Small intestine (tissue), 7 donors: ENCODE results near the gene TOR2A. TPM values are rescaled to one million over a fixed set of nuclear protein-coding genes. Genes with fewer than 3 reads are reported as not detected.

Experiments used
- DNase-seq, 2 donors: peaks; one replicate each; pipeline versions ENCODE4 v3.0.0 to v3.0.0-alpha.2; 2013
- FAIRE-seq: peaks from 2 replicates; lab custom pipeline; 2012; peaks lifted over from hg19 to GRCh38; lab: Jason Lieb, UNC
- H3K27ac ChIP-seq, 3 donors: one replicate each; pipeline ENCODE4 v1.5.1; 2013; ENCODE audit warnings: low read length in 2 of 3, mild to moderate bottlenecking in 2 of 3, control low read depth in 1 of 3, inconsistent platforms in 1 of 3, low read depth in 1 of 3, moderate library complexity in 1 of 3
- H3K27me3 ChIP-seq, 3 donors: one replicate each; pipeline ENCODE4 v1.6.1; 2013; ENCODE audit warnings: low read length in 3 of 3, inconsistent platforms in 1 of 3; ENCODE audit not compliant: control insufficient read depth in 3 of 3, insufficient read depth in 3 of 3
- H3K36me3 ChIP-seq, 3 donors: one replicate each; pipeline ENCODE4 v1.6.1; 2013; ENCODE audit warnings: low read length in 3 of 3, inconsistent platforms in 1 of 3, low read depth in 1 of 3, mild to moderate bottlenecking in 1 of 3, moderate library complexity in 1 of 3; ENCODE audit not compliant: control insufficient read depth in 3 of 3, insufficient read depth in 2 of 3
- H3K4me1 ChIP-seq, 3 donors: one replicate each; pipeline ENCODE4 v1.6.1; 2013; ENCODE audit warnings: low read length in 2 of 3, inconsistent platforms in 1 of 3, low read depth in 1 of 3, mild to moderate bottlenecking in 1 of 3, moderate library complexity in 1 of 3; ENCODE audit not compliant: control insufficient read depth in 3 of 3, insufficient read depth in 2 of 3
- H3K4me3 ChIP-seq, 3 donors: one replicate each; pipeline ENCODE4 v1.5.1; 2013; ENCODE audit warnings: low read length in 3 of 3, control low read depth in 1 of 3, inconsistent platforms in 1 of 3, low read depth in 1 of 3, mild to moderate bottlenecking in 1 of 3, moderate library complexity in 1 of 3
- H3K9me3 ChIP-seq, 2 donors: one replicate each; pipeline ENCODE4 v1.6.1; 2013; ENCODE audit warnings: low read depth in 1 of 2, low read length in 1 of 2; ENCODE audit not compliant: control insufficient read depth in 2 of 2, insufficient read depth in 1 of 2
- whole genome bisulfite sequencing, 3 donors: extraction: QIAGEN DNeasy Blood & Tissue Kit; methylation state at CpG; one replicate each; pipeline ENCODE4 v1.1.7; 2013; 5-methylcytosine and 5-hydroxymethylcytosine counted together
- polyA plus RNA-seq, 4 donors: library from polyadenylated mRNA; stranded (reverse) in 3 of 4; unstranded in 1 of 4; fragments of 200-250 nt in 3 of 4; fragments of 120-200 nt in 1 of 4; gene quantifications; one replicate each; pipeline versions ENCODE4 v1.2.1 to v1.2.3, GENCODE V29; 2013
- donor health status: healthy with polysubstance abuse.
- donor health status: control.
- donor health status: control.
- donor health status: Bipolar disorder and iron deficiency.
- donor health status: healthy.

TOR2A gene
- polyA plus RNA-seq, 4 donors = 13.2 to 24.0 (median 21.1) TPM

GRCh38 chr9:127733614-127734013 lies 1.5 kb downstream of the TOR2A start:
- Histone ChIP-seq H3K4me3 (no peak overlapping the region), H3K27ac (no peak overlapping the region), H3K36me3 (peaks cover 0 to 45% (median 0%) of the 10 kb centered on the region in 3 donors), H3K4me1 (peaks cover 0 to 10% (median 0%) of the 10 kb centered on the region in 3 donors), H3K9me3 (no peaks in the 10 kb centered on the region), H3K27me3 (no peaks in the 10 kb centered on the region)
- 79 to 87% (median 86%) methylated on average over 2 of the region's 2 CpGs for WGBS, 3 donors
- no peak for FAIRE-seq
- DNase-seq = no peak

- Histone ChIP-seq H3K36me3 (peaks cover 0 to 41% (median 0%) of the 10 kb centered on the region in 3 donors), H3K9me3 (no peaks in the 10 kb centered on the region), H3K27ac (no peak overlapping the region), H3K4me1 (peaks cover 0 to 10% (median 0%) of the 10 kb centered on the region in 3 donors), H3K4me3 (no peak overlapping the region), H3K27me3 (no peaks in the 10 kb centered on the region)
- FAIRE-seq = no peak
- WGBS, 3 donors = 95 to 96% (median 95%) methylated on average over 21 of the region's 21 CpGs
- DNase-seq = no peak
These were observed 2.6 kb downstream of the TOR2A start for GRCh38 chr9:127732444-127732843.

GRCh38 chr9:127731938-127732337 lies 3.2 kb downstream of the TOR2A start:
- Histone ChIP-seq H3K4me3 (no peak overlapping the region), H3K27me3 (no peaks in the 10 kb centered on the region), H3K36me3 (peaks cover 0 to 41% (median 0%) of the 10 kb centered on the region in 3 donors), H3K4me1 (peaks cover 0 to 10% (median 0%) of the 10 kb centered on the region in 3 donors), H3K27ac (no peak overlapping the region), H3K9me3 (no peaks in the 10 kb centered on the region)
- 81 to 88% (median 85%) methylated on average over 15 to 16 of the region's 16 CpGs for WGBS, 3 donors
- FAIRE-seq (no peak), DNase-seq (no peak)

GRCh38 chr9:127730799-127731410 lies 4.2 kb downstream of the TOR2A start:
- WGBS, 3 donors = 82 to 85% (median 84%) methylated on average over 8 to 9 of the region's 9 CpGs

GRCh38 chr9:127730262-127730661 lies 4.8 kb downstream of the TOR2A start:
- WGBS, 3 donors = 82 to 94% (median 88%) methylated on average over 6 to 9 of the region's 9 CpGs
- peaks cover 0 to 41% (median 0%) of the 10 kb centered on the region in 3 donors for H3K36me3 ChIP-seq
- H3K27ac ChIP-seq = no peak overlapping the region
- DNase-seq (no peak), FAIRE-seq (no peak)
- no peaks in the 10 kb centered on the region for H3K9me3 ChIP-seq
- H3K4me1 ChIP-seq = peaks cover 0 to 7% (median 0%) of the 10 kb centered on the region in 3 donors
- no peaks in the 10 kb centered on the region for H3K27me3 ChIP-seq
- no peak overlapping the region for H3K4me3 ChIP-seq

More at GRCh38 chr9:127730799-127731410, 4.2 kb downstream of the TOR2A start:
- DNase-seq = no peak
- H3K9me3 ChIP-seq = no peaks in the 10 kb centered on the region
- no peaks in the 10 kb centered on the region for H3K27me3 ChIP-seq
- H3K36me3 ChIP-seq = peaks cover 0 to 41% (median 0%) of the 10 kb centered on the region in 3 donors
- H3K4me1 ChIP-seq = peaks cover 0 to 10% (median 0%) of the 10 kb centered on the region in 3 donors
- H3K27ac ChIP-seq = no peak overlapping the region
- FAIRE-seq = no peak
- H3K4me3 ChIP-seq = no peak overlapping the region

DNA sequence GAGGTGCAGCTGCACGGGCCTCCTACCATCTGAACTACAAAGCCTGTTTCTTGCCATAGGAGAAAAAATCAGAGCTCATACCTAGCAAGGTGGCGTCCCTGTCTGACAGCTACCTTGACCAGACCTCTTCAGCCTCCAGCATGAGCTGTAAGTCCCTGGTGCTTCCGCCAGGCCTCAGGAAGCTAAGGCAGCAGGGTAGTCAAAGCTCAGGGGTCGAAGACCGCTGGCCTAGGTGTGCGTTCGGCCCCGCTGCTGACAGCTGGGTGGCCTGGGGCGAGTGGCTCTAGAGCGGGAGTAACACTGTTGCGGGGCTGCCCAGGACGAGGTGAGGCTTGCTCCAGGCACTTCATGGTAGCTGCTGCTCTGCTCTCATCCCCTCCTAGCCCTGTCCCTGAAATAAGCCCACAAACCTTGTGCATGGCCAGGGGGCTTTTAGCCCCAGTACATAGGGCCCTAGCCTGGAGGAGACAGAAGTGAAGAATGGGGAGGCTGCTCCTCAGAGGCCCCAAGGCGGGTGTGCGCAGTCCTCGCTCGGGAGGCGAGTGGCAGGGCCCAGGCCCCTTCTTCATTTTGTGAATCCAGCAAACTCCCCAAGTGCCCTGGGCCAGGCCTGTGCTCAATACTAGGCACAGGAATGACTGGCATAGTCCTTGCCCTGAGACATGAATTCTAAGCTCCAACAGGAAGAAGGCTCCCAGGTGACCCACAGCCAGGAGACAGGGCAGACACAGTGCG lies 5.4 kb downstream of the TOR2A start:
- Histone ChIP-seq H3K4me3 (no peak overlapping the region), H3K27ac (no peak overlapping the region), H3K9me3 (no peaks in the 10 kb centered on the region), H3K27me3 (no peaks in the 10 kb centered on the region), H3K36me3 (peaks cover 0 to 41% (median 0%) of the 10 kb centered on the region in 3 donors), H3K4me1 (peaks cover 0 to 7% (median 0%) of the 10 kb centered on the region in 3 donors)
- 88 to 89% (median 89%) methylated on average over 17 to 18 of the region's 18 CpGs for WGBS, 3 donors
- no peak for FAIRE-seq
- DNase-seq = no peak

- DNase-seq (no peak), FAIRE-seq (no peak)
- H3K9me3 ChIP-seq = no peaks in the 10 kb centered on the region
- H3K36me3 ChIP-seq = peaks cover 0 to 41% (median 0%) of the 10 kb centered on the region in 3 donors
- no peak overlapping the region for H3K27ac ChIP-seq
- no peak overlapping the region for H3K4me3 ChIP-seq
- peaks cover 0 to under 1% (median 0%) of the 10 kb centered on the region in 3 donors for H3K4me1 ChIP-seq
- no peaks in the 10 kb centered on the region for H3K27me3 ChIP-seq
- WGBS, 3 donors = 85 to 90% (median 86%) methylated on average over 8 of the region's 8 CpGs
These were observed 6.3 kb downstream of the TOR2A start for GRCh38 chr9:127728808-127729207.

DNA sequence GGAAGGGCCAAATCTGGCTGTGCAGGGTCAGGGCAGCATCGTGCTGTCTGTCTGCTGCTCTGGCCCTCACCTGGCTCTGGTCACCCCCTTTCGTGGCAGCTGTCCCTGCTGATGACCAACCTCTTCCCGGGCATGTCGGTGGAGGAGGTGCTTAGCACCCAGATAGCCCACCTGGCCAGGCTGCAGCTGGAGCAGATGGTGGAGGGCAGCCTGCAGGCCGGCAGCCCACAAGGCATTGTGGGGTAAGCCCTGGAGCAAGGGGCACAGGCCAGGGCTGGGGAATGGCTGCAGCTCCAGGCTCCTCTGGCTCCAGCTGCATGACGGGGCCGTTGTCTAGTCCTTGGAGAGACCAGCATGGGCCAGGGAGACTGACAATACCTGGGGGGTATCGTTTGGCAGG lies 8.2 kb downstream of the TOR2A start:
- peaks cover 0 to 22% (median 0%) of the 10 kb centered on the region in 3 donors for H3K36me3 ChIP-seq
- no peak overlapping the region for H3K27ac ChIP-seq
- FAIRE-seq (no peak), DNase-seq (no peak)
- no peaks in the 10 kb centered on the region for H3K4me1 ChIP-seq
- no peaks in the 10 kb centered on the region for H3K9me3 ChIP-seq
- 75 to 82% (median 78%) methylated on average over 8 of the region's 8 CpGs for WGBS, 3 donors
- no peaks in the 10 kb centered on the region for H3K27me3 ChIP-seq
- H3K4me3 ChIP-seq = no peak overlapping the region
